Loucy (cell line): ENCODE results near the gene FAM3C.

Experiments used
- H2AFZ ChIP-seq: fragments of 200-600 bp; sonication (generic); 2 replicates; pipeline ENCODE4 v1.6.0; 2016; ENCODE audit warnings: antibody characterized with exemption, mild to moderate bottlenecking, low read length, moderate library complexity
- H3F3A ChIP-seq: fragments of 200-600 bp; 2 replicates; pipeline ENCODE4 v1.6.0; 2016; ENCODE audit warnings: antibody characterized with exemption, low read depth, mild to moderate bottlenecking
- H3K27me3 ChIP-seq: fragments of 200-600 bp; sonication (generic); 2 replicates; pipeline ENCODE4 v1.6.1; 2014; ENCODE audit warnings: low read length, mild to moderate bottlenecking; ENCODE audit not compliant: insufficient read depth, poor library complexity, severe bottlenecking
- H3K36me3 ChIP-seq: fragments of 200-600 bp; sonication (generic); 2 replicates; pipeline ENCODE4 v1.6.1; 2016; ENCODE audit warnings: low read length; ENCODE audit not compliant: insufficient read depth
- H3K4me1 ChIP-seq: fragments of 200-600 bp; sonication (generic); 2 replicates; pipeline ENCODE4 v1.5.1; 2014; ENCODE audit warnings: low read length, mild to moderate bottlenecking; ENCODE audit not compliant: insufficient read depth, poor library complexity, severe bottlenecking
- H3K4me2 ChIP-seq: fragments of 200-600 bp; sonication (generic); 2 replicates; pipeline ENCODE4 v1.6.0; 2014; ENCODE audit warnings: antibody characterized with exemption, low read length, low read depth, mild to moderate bottlenecking; ENCODE audit not compliant: poor library complexity, severe bottlenecking
- H3K4me3 ChIP-seq: fragments of 200-600 bp; sonication (generic); 2 replicates; pipeline ENCODE4 v1.5.1; 2014; ENCODE audit warnings: low read length, mild to moderate bottlenecking, mixed read lengths; ENCODE audit not compliant: poor library complexity, severe bottlenecking
- H3K79me2 ChIP-seq: fragments of 200-600 bp; sonication (generic); 2 replicates; pipeline ENCODE4 v1.6.1; 2014; ENCODE audit warnings: low read length; ENCODE audit not compliant: insufficient read depth
- H3K9ac ChIP-seq: fragments of 200-600 bp; sonication (generic); 2 replicates; pipeline ENCODE4 v1.6.0; 2014; ENCODE audit warnings: mild to moderate bottlenecking, low read depth, low read length, moderate library complexity; ENCODE audit not compliant: poor library complexity, severe bottlenecking
- H3K9me2 ChIP-seq: fragments of 200-600 bp; sonication (generic); replicated peaks from 2 replicates; pipeline ENCODE4 v1.6.1; 2016; ENCODE audit warnings: low read depth, low read length, mixed read lengths
- H3K9me3 ChIP-seq: fragments of 200-600 bp; sonication (generic); 2 replicates; pipeline ENCODE4 v1.6.1; 2014; ENCODE audit warnings: mild to moderate bottlenecking, antibody characterized with exemption, low read length, low read depth; ENCODE audit not compliant: insufficient read depth
- H4K20me1 ChIP-seq: fragments of 200-600 bp; sonication (generic); 2 replicates; pipeline ENCODE4 v1.6.0; 2014; ENCODE audit warnings: antibody characterized with exemption, low read length, mild to moderate bottlenecking; ENCODE audit not compliant: insufficient read depth, poor library complexity, severe bottlenecking
- EZH2phosphoT487 ChIP-seq: fragments of 200-600 bp; IDR thresholded peaks from 2 replicates; pipeline ENCODE4 v1.6.1; 2018; ENCODE audit warnings: antibody characterized with exemption, mild to moderate bottlenecking, moderate library complexity, borderline replicate concordance
- TF ChIP-seq, protein P1 (sequence below): fragments of 200-600 bp; sonication (generic); conservative IDR thresholded peaks from 2 replicates; pipeline ENCODE4 v1.5.1; 2014; ENCODE audit warnings: mild to moderate bottlenecking, antibody characterized with exemption, low read length

FAM3C gene

DNA sequence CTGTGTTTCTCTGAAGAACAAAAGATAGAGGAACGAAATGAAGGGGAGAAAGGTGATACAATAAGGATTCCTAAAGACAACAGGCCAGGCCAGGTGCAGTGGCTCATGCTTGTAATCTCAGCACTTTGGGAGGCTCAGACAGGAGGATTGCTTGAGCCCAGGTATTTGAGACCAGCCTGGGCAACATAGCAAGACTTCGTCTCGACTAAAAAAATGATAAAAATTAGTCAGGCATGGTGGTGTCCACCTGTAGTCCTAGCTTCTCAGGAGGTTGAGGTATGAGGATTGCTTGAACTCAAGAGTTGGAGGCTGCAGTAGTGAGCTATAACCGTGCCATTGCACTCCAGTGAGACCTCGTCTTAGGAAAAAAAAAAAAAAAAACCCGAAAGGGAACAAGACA, 41.4 kb upstream of the FAM3C start:
- Histone ChIP-seq H3K36me3 (no peaks in the 10 kb centered on the region), H2AFZ (no peak overlapping the region), H3K4me2 (peak overlapping the region; percentile 62), H3K9me3 (no peaks in the 10 kb centered on the region), H3F3A (no peaks in the 10 kb centered on the region), H4K20me1 (no peaks in the 10 kb centered on the region), H3K4me3 (no peak overlapping the region), H3K27me3 (no peaks in the 10 kb centered on the region), H3K4me1 (no peaks in the 10 kb centered on the region), H3K9me2 (no peaks in the 10 kb centered on the region), H3K9ac (no peak overlapping the region), H3K79me2 (no peaks in the 10 kb centered on the region)
- TF ChIP-seq, protein P1, sequence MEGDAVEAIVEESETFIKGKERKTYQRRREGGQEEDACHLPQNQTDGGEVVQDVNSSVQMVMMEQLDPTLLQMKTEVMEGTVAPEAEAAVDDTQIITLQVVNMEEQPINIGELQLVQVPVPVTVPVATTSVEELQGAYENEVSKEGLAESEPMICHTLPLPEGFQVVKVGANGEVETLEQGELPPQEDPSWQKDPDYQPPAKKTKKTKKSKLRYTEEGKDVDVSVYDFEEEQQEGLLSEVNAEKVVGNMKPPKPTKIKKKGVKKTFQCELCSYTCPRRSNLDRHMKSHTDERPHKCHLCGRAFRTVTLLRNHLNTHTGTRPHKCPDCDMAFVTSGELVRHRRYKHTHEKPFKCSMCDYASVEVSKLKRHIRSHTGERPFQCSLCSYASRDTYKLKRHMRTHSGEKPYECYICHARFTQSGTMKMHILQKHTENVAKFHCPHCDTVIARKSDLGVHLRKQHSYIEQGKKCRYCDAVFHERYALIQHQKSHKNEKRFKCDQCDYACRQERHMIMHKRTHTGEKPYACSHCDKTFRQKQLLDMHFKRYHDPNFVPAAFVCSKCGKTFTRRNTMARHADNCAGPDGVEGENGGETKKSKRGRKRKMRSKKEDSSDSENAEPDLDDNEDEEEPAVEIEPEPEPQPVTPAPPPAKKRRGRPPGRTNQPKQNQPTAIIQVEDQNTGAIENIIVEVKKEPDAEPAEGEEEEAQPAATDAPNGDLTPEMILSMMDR, result no peak
- TF ChIP-seq EZH2phosphoT487, result no peak

DNA sequence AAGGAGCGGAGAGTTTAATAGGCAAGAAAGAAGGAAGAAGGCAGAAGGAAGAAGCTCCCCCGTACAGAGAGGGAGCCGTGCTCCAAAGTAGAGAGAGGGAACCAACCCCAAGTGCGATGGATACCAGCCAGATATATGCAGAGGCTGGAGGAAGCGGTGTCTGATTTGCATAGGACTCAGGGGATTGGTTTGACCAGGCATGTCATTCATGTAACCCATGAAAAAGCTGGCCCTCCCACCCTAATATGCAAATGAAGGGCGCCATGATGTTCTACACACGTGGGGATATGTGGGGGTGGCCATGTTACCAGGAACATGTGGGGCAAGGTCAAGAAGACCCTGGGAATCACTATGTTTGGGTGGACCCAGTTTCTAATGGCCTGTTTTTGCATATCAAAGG, 40.6 kb upstream of the FAM3C start:
- no peaks in the 10 kb centered on the region for H3K4me1 ChIP-seq
- no peak overlapping the region for H3K4me3 ChIP-seq
- H3K36me3 ChIP-seq, result no peaks in the 10 kb centered on the region
- H3K9me3 ChIP-seq, result no peaks in the 10 kb centered on the region
- no peak for TF ChIP-seq EZH2phosphoT487
- TF ChIP-seq, protein P1, result no peak
- no peaks in the 10 kb centered on the region for H3K79me2 ChIP-seq
- no peaks in the 10 kb centered on the region for H4K20me1 ChIP-seq
- H2AFZ ChIP-seq, result no peak overlapping the region
- H3F3A ChIP-seq, result no peaks in the 10 kb centered on the region
- no peaks in the 10 kb centered on the region for H3K9me2 ChIP-seq
- no peaks in the 10 kb centered on the region for H3K27me3 ChIP-seq
- H3K4me2 ChIP-seq, result no peak overlapping the region
- H3K9ac ChIP-seq, result no peak overlapping the region

DNA sequence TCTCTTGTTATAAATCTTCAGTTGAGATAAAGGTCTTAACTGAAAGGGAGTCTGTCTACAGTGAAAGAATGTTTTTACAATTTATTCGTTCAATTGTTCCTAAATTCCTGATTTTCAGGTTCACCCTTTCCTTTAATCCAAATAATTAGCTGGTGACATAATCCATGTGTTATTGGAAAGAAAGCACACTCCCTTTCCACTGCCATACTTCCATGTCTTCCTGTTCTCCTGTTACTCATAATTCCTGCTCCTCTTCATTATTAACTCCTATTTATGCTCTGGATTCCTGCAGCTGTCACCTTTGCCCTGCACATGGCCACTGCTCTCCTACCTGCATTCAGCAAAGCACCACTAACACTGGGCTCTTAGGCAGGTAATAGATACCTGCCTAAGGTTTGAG, 40.0 kb upstream of the FAM3C start:
- no peak overlapping the region for H3K9ac ChIP-seq
- no peak overlapping the region for H3K4me3 ChIP-seq
- H3K79me2 ChIP-seq, result no peaks in the 10 kb centered on the region
- no peak for TF ChIP-seq EZH2phosphoT487
- TF ChIP-seq, protein P1, result no peak
- H3K9me3 ChIP-seq, result no peaks in the 10 kb centered on the region
- no peaks in the 10 kb centered on the region for H3K4me1 ChIP-seq
- H3K9me2 ChIP-seq, result no peaks in the 10 kb centered on the region
- H3K27me3 ChIP-seq, result no peaks in the 10 kb centered on the region
- no peak overlapping the region for H2AFZ ChIP-seq
- H4K20me1 ChIP-seq, result no peaks in the 10 kb centered on the region
- no peaks in the 10 kb centered on the region for H3K36me3 ChIP-seq
- no peaks in the 10 kb centered on the region for H3F3A ChIP-seq
- no peak overlapping the region for H3K4me2 ChIP-seq
